ENCODE results near the gene LHCGR.

- no peak for TF ChIP-seq CTCF (IDR thresholded peaks at IDR 0.05)
- no peak for TF ChIP-seq POLR2A (IDR thresholded peaks at IDR 0.05)
Measured at GRCh38 chr2:48673581-48673980, 81.9 kb downstream of the LHCGR start.

Data from lower leg skin (tissue), 3 donors.